ENCODE data around the gene UBE2F.
"Not testable (repeated sequence)": the region's sequence is repeated elsewhere in the genome, so short reads cannot be mapped to it uniquely, and the experiment has no call there.

The UBE2F gene

DNA sequence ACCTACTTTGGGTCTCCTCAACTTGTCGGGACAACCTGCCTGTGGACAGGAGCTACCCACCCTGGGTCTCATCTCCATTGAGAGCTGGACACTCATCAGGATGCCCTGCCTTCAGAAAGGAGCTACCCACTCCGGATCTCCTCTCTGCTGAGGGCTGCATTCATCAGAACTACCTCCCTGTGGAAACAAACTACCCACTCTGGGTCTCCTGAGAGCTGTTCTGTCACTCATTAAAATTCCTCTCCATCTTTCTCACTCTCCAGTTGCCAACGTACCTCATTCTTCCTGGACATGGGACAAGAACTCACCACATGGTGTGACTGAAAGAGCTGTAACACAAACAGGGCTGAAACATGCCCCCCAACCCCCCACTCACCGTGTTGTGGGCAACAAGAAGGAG lies 22.5 kb upstream of the UBE2F start:
- no peak for DNase-seq (ENCODE audit: low spot score)

DNA sequence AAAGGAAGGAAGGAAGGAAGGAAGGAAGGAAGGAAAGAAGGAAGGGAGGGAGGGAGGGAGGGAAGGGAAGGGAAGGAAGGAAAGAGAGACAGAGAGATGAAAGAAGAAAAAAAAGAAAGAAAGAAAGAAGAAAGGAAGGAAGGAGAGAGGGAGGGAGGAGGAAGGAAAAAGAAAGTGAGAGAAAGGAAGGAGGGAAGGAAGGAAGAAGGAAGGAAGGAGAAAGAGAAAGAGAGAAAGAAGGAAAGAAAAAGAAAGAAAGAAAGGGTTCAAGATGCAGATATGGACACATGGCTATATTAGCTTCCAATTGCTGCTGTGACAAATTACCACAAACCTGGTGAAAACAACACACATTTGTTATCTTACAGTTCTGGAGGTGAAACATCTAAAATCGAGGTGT lies 20.4 kb upstream of the UBE2F start:
- no peak for DNase-seq (ENCODE audit: low spot score)

DNA sequence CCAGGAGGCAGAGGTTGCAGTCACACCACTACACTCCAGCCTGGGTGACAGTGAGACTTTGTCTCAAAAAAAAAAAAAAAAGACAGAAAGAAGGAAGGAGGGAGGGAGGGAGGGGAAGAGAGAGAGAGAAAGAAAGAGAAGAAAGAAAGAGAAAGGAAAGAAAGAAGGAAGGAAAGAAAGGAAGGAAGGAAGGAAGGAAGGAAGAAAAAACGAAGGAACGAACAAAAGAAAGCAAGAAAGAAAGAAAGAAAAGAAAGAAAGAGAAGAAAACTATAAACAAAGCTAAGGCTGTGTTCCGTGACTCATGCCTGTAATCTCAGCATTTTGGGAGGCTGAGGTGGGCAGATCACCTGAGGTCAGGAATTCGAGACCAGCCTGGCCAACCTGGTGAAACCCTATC lies 15.5 kb upstream of the UBE2F start:
- not testable (repeated sequence) for DNase-seq (ENCODE audit: low spot score)

DNA sequence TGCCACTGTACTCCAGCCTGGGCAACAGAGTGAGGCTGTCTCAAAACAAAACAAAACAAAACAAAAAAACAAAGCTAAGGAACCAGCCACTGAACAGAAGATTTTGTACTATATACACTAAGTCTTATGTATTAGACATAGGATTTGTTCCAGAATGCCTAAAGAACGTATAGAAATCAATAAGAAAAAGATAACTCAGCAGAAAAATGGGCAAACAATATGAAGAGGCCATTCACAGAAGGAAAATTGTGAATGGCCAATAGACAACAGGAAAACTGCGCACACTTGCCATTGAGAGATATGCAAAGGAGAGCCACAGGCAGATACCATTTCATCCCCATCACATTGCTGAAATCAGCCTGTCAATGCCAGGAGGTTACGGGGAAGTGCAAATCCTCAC lies 14.9 kb upstream of the UBE2F start:
- no peak for DNase-seq (ENCODE audit: low spot score)

- no peak for DNase-seq (ENCODE audit: low spot score)
Measured at GRCh38 chr2:237952851-237953250, 14.0 kb upstream of the UBE2F start.

- DNase-seq (ENCODE audit: low spot score) = no peak
Measured at GRCh38 chr2:237955640-237956401, 11.0 kb upstream of the UBE2F start.

- no peak for DNase-seq (ENCODE audit: low spot score)
Measured at GRCh38 chr2:237956402-237956736, 10.4 kb upstream of the UBE2F start.

DNA sequence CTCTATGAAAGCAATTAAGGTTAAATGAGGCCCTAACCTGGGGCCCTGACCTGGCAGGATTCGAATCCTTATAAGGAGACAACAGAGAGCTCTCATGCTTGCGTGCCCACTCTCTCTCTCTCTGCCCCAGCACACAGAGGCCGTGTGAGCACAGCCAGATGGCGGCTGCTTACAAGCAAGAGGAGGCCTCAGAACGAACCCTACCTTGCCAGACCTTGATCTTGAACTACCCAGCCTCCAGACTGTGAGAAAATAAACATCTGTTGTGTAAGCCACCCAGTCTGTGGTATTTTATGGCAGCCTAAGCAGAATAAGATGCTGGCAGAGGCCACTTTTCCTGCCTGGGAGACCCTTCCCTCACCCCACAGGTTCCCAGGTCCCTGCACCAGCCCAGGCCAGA lies 5.2 kb upstream of the UBE2F start:
- no peak for DNase-seq (ENCODE audit: low spot score)

- DNase-seq (ENCODE audit: low spot score) = no peak
Measured at GRCh38 chr2:237962432-237963084, 4.3 kb upstream of the UBE2F start.

- not testable (repeated sequence) for DNase-seq (ENCODE audit: low spot score)
Measured at GRCh38 chr2:237963490-237963991, 3.3 kb upstream of the UBE2F start.

- DNase-seq (ENCODE audit: low spot score) = no peak
Measured at GRCh38 chr2:237964194-237964577, 2.6 kb upstream of the UBE2F start.

- no peak for DNase-seq (ENCODE audit: low spot score)
Measured at GRCh38 chr2:237964578-237965404, 2.0 kb upstream of the UBE2F start.

DNA sequence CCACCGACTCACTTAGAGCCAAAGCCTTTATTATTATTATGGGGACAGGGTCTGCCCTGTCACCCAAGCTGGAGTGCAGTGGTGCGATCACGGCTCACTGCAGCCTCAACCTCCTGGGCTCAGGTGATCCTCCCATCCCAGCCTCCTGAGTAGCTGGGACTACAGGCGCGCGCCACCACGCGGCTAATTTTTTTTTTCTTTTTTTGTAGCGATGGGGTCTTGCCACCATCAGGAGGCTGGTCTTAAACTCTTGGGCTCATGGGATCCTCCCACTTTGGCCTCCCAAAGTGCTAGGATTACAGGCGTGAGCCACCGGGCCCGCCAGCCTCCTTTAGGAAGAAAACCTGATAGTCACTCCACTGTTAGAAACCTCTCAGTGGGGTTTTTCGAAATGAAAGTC lies 970 bp upstream of the UBE2F start:
- not testable (repeated sequence) for DNase-seq (ENCODE audit: low spot score)

GRCh38 chr2:237966250-237966564 lies 607 bp upstream of the UBE2F start:
- DNase-seq (ENCODE audit: low spot score) = no peak

DNA sequence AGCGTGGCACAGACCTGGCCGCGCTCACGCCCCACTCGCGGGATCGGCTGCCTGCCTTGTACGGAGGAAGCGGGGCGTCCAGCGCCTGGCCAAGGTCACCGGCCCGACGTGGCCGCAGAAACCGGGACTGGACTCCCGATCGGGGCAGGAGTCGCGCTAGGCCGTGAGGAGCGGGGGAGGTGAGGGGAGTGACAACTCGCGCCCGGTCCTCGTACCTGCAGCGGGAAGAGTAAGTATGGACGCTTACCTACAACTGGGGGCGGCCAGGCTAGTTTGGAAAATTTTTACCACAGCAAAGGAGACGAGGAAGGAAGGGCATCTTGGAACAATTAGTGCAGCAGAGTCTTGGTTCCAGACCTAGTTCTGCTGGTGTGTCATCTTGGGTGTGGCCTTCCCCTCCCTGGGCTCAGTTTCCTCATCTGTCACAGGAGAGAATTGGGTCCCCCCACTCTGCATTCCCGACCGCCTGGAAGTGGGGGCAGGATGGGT lies 693 bp downstream of the UBE2F start:
- no peak for DNase-seq (ENCODE audit: low spot score)

- DNase-seq (ENCODE audit: low spot score) = no peak
Measured at GRCh38 chr2:237968048-237968862, 1.4 kb downstream of the UBE2F start.

GRCh38 chr2:237971661-237972060 lies 4.8 kb downstream of the UBE2F start:
- DNase-seq (ENCODE audit: low spot score) = no peak

DNA sequence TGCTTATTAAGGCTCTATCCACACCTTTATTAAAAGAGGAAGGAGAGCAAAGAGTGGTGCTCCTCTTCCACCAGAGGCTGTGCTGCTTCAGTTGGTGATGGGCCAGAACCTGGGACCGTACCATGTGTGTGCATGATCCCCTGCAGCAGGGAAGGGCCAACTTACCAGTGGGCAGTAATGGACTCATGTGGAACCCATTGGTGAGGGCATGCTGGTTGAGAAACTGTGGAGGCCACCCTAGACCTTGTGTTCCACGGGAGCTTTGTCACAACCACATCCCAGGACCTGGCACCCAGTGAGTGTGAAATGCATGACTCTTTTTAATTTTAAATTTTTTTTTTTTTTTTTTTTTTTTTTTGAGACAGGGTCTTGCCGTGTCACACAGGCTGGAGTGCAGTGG lies 5.4 kb downstream of the UBE2F start:
- no peak for DNase-seq (ENCODE audit: low spot score)

DNA sequence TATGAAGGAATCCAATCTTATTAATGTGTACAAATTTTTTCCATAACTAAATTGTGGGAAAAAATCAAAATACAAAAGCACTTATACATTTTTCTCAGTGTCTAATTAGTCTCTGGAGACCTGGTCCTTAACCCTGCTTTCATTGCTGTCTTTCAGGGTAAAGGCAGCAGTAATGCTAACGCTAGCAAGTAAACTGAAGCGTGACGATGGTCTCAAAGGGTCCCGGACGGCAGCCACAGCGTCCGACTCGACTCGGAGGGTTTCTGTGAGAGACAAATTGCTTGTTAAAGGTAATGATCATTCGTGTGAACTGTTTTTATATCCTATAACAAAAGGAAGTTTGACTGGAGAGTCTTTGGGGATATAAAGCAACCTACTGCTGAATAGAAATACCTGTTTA lies 6.1 kb downstream of the UBE2F start:
- no peak for DNase-seq (ENCODE audit: low spot score)

- DNase-seq (ENCODE audit: low spot score) = no peak
Measured at GRCh38 chr2:237977380-237977779, 10.6 kb downstream of the UBE2F start.

DNA sequence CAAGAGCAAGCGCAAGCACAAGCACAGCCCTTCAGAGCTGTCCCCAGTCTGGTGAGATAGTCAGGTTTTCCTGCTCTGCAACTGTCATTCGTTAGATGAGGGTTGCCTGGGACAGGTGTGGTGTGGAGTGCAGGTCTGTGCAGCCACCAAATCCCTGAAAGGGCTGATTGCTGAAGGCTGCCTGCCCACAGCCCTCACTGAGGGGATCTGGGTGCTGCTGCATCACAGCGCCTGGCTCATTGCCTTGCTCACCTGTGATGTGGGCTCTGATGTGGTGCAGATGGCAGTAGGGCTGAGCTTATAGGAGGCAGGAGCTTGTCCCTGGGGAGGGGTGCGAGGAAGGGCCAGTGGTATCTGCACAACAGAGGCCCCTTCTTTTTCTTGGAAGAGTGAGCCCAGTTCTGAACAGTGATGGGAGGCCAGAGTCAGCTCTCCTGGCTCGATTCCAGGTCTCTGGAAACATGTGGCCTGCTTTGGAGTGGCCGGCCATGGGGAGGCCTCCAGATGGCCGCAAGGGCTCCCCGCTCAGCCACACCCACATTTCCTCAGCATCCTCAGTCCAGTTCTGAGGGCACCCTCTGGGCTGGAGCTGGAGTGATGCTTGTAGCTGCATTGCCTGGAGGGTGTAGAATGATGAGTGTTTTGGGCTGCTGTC lies 11.4 kb downstream of the UBE2F start:
- DNase-seq (ENCODE audit: low spot score) = no peak

DNA sequence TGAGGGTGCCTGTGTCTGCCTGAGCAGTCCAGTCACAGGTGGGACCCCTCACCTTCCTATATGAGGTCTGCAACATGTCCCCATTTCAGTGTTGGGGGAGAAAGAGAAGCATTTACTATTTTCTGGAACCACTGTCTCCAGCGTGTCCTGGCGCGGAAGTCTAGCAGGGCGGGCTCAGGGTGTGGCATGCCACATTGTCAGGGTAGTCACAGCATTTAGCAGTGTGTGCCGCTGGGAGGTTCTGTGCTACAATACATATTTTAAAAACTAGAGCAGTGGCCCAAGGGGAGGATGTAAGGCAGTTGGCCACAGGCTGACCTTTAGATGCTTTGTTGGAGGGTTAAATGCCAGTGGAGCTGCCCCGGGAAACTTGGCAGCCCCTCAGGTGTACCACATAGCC lies 12.5 kb downstream of the UBE2F start:
- DNase-seq (ENCODE audit: low spot score) = no peak

Data from COLO829 (cell line).